Neural cell (in vitro differentiated cells): ENCODE measurements around the gene E2F3.

ENCODE experiments used
- TAF1 ChIP-seq: IDR thresholded peaks from 2 replicates; pipeline ENCODE4 v1.6.1; 2012; ENCODE audit warnings: low read depth
- TF ChIP-seq, protein P1 (sequence below): fragments of 450-650 bp; IDR thresholded peaks from 2 replicates; pipeline ENCODE4 v1.5.1; 2014; ENCODE audit warnings: antibody characterized with exemption, mild to moderate bottlenecking, moderate library complexity; ENCODE audit not compliant: poor library complexity, severe bottlenecking

DNA sequence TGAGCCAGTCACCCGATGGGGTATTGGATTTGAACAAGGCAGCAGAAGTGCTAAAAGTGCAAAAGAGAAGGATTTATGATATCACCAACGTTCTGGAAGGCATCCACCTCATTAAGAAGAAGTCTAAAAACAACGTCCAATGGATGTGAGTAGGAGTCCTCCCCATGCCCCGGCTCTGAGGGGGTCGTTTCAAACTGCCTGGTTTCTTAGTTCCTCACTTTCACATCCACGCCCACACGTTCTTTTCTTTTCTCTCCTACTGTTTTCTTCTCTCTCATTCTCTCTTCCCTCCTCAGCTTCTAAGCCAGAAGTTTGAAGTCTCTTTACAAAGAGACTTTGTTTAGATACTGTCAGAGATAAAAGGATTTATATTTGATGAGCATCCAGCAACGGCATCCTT is 79.6 kb downstream of the E2F3 start:
- TF ChIP-seq, protein P1, sequence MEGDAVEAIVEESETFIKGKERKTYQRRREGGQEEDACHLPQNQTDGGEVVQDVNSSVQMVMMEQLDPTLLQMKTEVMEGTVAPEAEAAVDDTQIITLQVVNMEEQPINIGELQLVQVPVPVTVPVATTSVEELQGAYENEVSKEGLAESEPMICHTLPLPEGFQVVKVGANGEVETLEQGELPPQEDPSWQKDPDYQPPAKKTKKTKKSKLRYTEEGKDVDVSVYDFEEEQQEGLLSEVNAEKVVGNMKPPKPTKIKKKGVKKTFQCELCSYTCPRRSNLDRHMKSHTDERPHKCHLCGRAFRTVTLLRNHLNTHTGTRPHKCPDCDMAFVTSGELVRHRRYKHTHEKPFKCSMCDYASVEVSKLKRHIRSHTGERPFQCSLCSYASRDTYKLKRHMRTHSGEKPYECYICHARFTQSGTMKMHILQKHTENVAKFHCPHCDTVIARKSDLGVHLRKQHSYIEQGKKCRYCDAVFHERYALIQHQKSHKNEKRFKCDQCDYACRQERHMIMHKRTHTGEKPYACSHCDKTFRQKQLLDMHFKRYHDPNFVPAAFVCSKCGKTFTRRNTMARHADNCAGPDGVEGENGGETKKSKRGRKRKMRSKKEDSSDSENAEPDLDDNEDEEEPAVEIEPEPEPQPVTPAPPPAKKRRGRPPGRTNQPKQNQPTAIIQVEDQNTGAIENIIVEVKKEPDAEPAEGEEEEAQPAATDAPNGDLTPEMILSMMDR = no peak
- no peak for TF ChIP-seq TAF1
